HG02973 (cell line): ENCODE measurements around the gene HSF5.
"Not testable (repeated sequence)": the region's sequence is repeated elsewhere in the genome, so short reads cannot be mapped to it uniquely, and the experiment has no call there.

Experiments used
- ATAC-seq: cut with Tn5 transposase; IDR thresholded peaks from one replicate; pipeline ENCODE4 v1.9.1; 2021; ENCODE audit warnings: moderate library complexity; ENCODE audit not compliant: unreplicated experiment

Gene HSF5

GRCh38 chr17:58517378-58517927 lies 29.2 kb upstream of the HSF5 start:
- no peak for ATAC-seq

- ATAC-seq = no peak
Measured at GRCh38 chr17:58516644-58517377, 28.6 kb upstream of the HSF5 start.

- no peak for ATAC-seq
Measured at GRCh38 chr17:58515286-58515685, 27.1 kb upstream of the HSF5 start.

DNA sequence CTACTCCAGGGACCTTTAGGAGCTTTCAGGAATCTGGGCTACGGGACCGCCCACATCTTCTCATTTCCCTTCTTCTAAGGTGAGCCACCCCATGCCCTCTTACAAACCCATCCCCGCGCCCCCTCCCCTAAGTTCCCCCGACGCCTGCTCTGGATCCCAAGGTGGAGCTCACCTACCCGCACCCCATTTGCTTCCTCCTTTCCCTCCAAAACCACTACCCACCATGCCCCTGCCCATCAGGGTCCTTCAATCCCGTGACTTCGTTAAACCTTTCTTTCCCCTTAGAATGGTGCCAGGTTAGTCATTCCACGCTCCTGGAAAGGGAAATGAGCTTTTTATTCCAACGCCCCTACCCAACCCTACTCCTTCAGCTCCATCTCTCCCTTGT lies 26.6 kb upstream of the HSF5 start:
- ATAC-seq = no peak

DNA sequence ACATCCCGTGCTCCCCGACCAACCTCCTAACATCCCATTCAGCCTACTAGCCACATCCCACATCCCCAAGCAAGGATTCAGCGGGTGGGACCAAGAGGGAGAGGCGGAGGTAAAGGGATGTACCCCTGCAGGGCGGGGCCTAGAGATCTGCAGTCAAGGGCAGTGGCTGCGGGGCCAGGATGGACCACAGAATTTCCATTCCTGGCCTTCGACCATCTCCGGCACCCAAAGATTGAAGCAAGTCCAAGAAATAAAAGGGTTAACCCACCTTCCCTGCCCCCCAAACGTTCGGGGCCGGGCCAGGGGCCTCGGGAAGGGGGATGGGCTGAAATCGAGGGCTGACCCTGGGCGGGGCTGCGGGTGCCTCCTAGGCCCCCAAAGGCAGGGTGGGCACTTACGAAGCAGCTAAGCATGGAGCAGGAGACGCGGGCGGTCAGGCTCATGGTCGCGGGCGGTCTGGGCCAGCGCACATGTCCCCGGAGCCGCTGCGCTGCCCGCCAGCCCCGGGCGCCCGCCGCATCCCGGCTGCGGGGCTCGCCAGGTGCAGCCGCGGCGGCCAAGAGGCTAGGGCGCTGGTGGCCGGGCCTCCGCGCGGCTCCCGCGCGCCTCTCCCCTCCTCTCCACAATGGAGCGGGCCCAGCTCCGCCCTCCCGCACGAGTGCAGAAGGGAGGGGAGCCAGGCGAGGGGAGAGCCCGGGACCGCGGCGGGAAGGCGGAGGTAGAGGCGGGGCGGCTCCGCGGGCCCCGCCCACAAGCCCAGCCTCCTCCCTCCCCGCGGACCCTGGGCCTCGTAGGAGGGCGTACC lies 26.0 kb upstream of the HSF5 start, which contains the start of gene MTMR4:
Gene MTMR4 (minus strand): TSS at position 674 of the 805 bp plus-strand sequence. CDS start 231 bp downstream, at position 443.
- ATAC-seq = peak; percentile 18

- no peak for ATAC-seq
Measured at GRCh38 chr17:58513267-58513964, 25.2 kb upstream of the HSF5 start.

- no peak for ATAC-seq
Measured at GRCh38 chr17:58510075-58510474, 21.9 kb upstream of the HSF5 start.

DNA sequence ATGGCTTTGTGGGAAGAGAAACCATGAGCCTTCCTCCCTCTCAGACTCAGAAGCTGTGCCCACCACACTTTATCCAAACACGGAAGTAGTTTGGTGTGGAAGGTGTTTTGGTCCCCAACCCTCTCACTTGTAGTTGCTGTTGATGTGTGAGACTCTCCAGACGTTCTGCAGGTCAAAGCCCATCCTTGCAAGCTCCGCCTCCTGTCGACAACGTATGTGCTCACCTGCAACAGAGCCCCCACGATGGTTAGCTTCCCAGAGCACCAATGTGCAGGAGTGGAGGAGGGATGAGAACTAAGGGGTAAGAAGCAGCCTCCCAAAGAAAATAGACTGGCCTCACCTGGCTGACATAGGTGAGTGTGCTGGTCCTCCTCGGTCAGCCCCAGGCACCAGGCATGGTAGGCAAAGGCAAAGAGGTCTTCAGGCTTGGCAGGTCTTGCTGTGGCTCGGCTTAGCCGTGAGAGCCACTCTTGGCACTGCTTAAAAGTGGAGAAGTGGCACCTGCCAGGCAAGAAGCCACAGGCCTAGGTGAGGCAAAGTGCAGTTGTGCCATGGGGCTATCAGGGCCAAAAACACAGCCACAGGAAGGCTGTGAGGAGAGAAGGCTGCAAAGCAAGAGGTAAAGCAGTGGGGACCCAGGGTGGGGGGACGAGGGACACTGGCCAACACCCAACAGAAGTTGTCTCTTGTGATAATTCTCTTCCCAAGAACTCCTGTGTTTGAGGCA lies 20.3 kb upstream of the HSF5 start:
- no peak for ATAC-seq

DNA sequence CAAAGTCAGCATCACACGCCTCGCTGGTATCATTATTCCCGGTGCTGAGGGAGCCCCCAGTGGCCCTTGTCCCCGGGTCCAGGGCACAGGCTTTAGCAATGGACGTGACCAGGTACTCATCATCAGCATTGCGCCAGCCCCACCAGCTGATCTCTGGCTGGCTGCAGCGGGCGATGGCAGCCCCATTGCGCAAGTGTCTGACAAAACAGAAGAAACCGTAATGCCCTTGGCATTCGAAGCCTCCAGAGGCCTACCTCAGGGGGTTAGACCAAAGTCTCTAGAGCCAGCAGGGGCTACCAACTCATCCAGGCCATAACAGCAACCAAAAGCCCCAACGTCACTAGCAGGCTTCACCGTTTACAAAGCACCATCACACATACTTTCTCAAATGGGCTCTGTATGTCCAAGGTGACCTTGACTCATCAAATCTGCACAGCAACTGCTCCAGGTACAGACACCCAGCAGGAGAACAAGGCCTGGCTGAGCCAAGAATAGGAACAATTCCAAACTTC lies 19.0 kb upstream of the HSF5 start:
- no peak for ATAC-seq

DNA sequence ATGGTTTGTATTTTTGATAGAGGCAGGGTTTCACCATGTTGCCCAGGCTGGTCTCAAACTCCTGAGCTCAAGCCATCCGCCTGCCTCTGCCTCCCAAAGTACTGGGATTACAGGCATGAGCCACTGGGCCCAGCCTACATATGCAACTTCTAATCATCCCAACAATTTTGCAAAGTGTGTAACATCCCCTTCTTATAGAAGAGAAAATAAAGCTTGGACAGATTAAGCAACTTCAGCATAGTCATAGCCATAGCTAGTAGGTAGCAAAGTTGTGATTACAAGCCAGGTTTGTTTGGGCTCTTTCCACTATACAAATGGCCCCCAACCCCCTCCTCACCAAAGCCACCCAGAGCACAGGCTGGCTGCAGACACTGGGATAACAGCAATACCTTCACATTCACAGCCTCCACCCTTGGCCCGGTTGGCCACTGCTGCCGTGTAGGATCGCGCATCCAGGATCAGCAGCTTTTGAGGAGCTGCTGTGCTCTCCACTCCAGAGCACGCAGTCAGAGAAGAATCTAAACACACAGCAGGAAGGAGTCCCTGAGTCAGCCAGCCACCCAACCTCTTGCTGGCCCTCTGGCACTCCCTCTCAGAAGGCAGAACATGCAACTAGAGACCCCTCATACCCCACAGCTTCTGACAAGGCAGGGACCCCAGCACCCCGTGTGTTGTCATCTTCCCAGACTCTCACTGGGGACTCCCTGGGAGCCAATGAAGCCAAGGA lies 18.3 kb upstream of the HSF5 start:
- ATAC-seq = no peak

DNA sequence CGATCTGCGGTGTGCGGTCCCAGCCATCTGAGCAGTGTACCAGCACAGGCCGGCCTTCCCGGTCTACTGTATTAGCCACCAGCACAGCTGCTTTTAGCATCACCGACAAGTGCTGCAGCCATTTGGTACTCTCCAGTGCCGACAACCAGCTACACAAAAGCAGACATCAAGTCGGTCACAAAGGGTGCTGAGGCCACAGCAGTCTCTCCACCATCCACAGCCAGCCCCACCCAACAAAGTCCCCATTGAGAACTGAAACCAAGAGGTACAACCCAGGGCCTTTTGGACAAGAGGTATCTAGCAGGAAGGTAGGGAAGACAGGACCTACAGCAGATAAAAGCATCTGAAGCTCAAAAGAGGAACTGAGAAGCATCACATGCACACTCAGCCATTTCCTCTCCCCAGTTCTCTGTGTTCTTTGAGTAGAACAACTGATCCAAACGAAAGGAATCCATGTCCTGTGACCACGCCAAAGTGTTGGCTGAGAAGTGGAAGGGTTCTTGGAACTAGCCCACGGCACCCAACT lies 16.7 kb upstream of the HSF5 start:
- ATAC-seq = peak; percentile 73

- no peak for ATAC-seq
Measured at GRCh38 chr17:58503866-58504265, 15.7 kb upstream of the HSF5 start.

DNA sequence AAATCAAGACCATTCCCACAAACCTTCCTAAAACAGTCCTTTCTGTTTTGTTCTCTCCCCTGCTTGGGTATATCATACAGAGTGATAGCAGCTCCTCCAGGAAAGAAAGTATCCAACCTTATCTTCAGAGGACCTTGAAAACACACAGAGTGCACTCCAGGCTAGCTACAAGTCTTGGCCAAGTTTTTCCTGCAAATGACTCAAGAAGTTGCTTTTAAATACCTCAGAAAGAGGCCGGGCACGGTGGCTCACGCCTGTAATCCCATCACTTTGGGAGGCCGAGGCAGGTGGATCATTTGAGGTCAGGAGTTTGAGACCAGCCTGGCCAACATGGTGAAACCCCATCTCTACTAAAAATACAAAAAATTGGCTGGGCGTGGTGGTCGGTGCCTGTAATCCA lies 14.9 kb upstream of the HSF5 start:
- ATAC-seq = not testable (repeated sequence)

GRCh38 chr17:58501451-58501850 lies 13.2 kb upstream of the HSF5 start:
- no peak for ATAC-seq

DNA sequence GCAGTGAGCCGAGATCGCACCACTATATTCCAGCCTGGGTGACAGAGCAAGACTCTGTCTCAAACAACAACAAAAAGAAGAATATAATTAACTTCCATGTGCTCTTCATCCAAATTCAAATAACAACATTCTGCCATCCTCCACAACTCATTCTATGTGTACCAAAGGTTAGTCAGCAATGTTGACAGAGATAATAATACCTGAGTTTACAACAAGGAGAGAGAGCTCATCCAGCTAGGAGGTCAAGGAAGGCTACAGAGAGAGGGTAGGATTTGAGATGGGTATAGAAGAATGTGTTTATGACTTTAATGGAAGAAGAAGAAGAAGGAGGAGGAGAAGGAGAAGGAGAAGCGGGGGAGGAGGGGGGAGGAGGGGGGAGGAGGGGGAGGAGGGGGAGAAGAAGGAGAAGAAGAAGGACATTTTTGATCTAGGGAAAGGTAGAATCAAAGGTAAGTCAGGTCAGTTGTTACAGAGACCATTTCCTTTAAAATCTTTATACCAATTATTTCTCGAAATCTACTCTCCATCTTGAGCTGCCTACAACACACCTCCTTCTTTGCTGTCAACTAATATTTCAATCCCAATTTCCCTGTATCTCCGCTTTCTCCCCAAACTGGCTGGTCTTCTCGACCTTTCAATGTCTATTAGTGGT lies 10.1 kb upstream of the HSF5 start:
- ATAC-seq = no peak

DNA sequence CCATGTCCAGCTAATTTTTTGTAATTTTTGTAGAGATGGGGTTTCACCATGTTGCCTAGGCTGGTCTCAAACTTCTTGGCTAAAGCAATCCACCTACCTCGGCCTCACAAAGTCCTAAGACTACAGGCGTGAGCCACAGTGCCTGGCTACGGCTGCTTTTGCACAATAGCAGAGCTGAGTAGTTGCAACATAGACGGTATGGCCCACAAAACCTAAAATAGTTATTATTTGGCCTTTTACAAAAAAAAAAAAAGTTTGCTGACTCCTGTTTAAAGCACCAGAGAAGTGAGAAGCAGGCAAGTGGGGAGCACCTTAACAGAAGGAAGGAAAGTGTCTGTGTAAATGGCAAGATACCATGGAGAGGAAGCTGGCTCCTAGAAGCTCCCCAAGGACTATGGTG lies 5.3 kb upstream of the HSF5 start:
- ATAC-seq = no peak

DNA sequence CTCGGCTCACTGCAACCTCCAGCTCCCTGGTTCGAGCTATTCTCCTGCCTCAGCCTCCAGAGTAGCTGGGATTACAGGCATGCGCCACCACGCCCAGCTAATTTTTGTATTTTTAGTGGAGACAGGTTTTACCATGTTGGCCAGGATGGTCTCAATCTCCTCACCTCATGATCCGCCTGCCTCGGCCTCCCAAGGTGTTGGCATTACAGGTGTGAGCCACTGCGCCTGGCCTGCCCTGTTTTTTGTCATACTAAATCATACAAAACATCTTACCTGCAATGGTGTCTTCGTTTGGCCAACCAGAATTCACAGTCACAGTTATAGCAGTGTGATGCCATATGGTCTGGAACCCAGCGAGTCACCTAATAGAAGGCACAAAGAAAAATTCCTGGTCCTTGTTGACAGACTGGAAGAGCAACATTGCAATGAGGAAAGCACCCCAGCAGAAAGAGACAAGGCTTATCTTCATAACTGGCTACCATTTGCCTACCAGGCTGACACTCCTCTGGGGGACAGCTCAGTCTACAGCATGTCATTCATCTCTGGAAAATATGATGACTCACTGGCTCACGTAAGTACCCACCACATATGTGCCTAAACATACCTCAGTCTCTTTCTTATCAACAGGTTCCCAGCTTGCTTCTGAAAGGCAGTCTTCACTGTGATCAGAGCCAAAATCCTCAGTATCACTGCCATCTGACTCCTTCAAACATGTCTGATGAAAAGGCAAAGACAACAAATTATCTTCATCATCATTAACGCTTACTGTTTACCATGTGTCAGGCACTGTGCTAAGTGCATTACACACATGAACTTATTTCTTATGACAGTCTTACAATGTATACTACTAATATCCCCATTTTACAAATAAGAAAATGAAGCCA lies 4.3 kb upstream of the HSF5 start:
- ATAC-seq = no peak

- ATAC-seq = no peak
Measured at GRCh38 chr17:58491510-58492045, 3.4 kb upstream of the HSF5 start.
